Measurements from ENCODE around the gene TAS2R13. TPM values are rescaled to one million over a fixed set of nuclear protein-coding genes. Genes with fewer than 3 reads are reported as not detected.

Gene TAS2R13
- total RNA-seq, 1 donor from 2014 or later = 1.3 TPM

DNA sequence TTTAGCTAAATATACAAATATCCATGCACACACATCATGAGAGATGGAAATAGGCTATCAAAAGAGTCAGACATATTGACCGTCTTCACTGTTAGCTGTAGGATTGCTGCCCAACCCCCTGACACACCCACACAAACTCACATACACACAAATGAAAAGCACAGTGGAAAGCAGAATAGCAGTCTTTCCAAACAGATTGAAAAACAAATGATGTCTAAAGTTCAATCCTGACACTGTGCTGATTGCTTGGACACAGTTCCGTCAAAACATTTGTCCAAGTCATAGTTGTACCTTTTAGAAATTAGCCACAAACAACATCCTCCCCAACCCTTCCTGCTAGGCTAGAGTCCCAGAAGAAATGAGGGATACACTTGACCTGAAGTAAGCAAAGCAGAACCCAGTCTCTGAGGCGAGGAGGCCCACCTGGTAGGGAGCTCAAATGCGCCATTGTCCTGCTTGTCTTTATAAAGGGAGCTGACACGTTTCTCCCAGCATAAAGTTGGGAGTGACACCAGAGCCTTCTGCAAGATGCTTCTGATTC is 19.5 kb upstream of the TAS2R13 start, which contains the start of gene PRH2:
Gene PRH2 (plus strand): TSS at position 491 of the 541 bp plus-strand sequence. CDS start 38 bp downstream, at position 529.
- Mint-ChIP-seq H3K27ac (no peak within 1 kb of the TSS), H3K9me3 (peaks cover 6% of the 10 kb centered on the region), H3K27me3 (no peaks in the 10 kb centered on the region), H3K4me1 (ENCODE audit: unreplicated experiment) (no peaks in the 10 kb centered on the region), H3K4me3 (no peak within 1 kb of the TSS), H3K36me3 (peaks cover 22% of the 10 kb centered on the region)
- no peak for DNase-seq (ENCODE audit: extremely low spot score, unreplicated experiment)
- TF ChIP-seq, protein P1, sequence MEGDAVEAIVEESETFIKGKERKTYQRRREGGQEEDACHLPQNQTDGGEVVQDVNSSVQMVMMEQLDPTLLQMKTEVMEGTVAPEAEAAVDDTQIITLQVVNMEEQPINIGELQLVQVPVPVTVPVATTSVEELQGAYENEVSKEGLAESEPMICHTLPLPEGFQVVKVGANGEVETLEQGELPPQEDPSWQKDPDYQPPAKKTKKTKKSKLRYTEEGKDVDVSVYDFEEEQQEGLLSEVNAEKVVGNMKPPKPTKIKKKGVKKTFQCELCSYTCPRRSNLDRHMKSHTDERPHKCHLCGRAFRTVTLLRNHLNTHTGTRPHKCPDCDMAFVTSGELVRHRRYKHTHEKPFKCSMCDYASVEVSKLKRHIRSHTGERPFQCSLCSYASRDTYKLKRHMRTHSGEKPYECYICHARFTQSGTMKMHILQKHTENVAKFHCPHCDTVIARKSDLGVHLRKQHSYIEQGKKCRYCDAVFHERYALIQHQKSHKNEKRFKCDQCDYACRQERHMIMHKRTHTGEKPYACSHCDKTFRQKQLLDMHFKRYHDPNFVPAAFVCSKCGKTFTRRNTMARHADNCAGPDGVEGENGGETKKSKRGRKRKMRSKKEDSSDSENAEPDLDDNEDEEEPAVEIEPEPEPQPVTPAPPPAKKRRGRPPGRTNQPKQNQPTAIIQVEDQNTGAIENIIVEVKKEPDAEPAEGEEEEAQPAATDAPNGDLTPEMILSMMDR (conservative IDR thresholded peaks at IDR 0.05) = no peak

DNA sequence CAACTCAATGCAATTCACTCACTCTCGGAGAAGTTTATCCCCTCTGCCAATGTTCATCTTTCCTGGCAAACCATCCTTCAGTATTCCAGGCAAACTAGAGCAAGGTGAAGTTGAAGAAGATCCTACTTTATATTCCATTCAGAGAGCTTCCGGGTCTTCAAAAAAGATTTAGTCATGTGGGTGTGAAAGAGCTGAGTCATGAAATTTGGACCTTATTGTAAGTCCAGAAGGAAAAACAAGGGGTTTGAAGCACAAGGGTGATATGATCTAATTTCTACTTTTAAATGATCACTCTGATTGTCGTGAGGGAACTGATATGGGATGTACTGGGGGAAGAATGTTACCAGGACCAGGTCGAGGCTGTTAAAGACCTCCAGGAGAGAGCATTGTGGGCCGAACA is 16.9 kb upstream of the TAS2R13 start:
- H3K27ac Mint-ChIP-seq = no peak overlapping the region
- no peaks in the 10 kb centered on the region for H3K27me3 Mint-ChIP-seq
- H3K9me3 Mint-ChIP-seq = peaks cover 6% of the 10 kb centered on the region
- H3K4me3 Mint-ChIP-seq = no peak overlapping the region
- H3K4me1 Mint-ChIP-seq (ENCODE audit: unreplicated experiment) = no peaks in the 10 kb centered on the region
- TF ChIP-seq, protein P1 (conservative IDR thresholded peaks at IDR 0.05) = no peak
- H3K36me3 Mint-ChIP-seq = peaks cover 18% of the 10 kb centered on the region
- DNase-seq (ENCODE audit: extremely low spot score, unreplicated experiment) = no peak

GRCh38 chr12:10919809-10920208 is 10.4 kb upstream of the TAS2R13 start:
- Mint-ChIP-seq H3K4me1 (ENCODE audit: unreplicated experiment) (no peaks in the 10 kb centered on the region), H3K4me3 (no peak overlapping the region), H3K27me3 (no peaks in the 10 kb centered on the region), H3K27ac (no peak overlapping the region), H3K36me3 (peaks cover 14% of the 10 kb centered on the region), H3K9me3 (peaks cover 1% of the 10 kb centered on the region)
- DNase-seq (ENCODE audit: extremely low spot score, unreplicated experiment) = no peak
- TF ChIP-seq, protein P1 (conservative IDR thresholded peaks at IDR 0.05) = no peak

GRCh38 chr12:10910380-10910779 is 1.0 kb upstream of the TAS2R13 start:
- Mint-ChIP-seq H3K4me3 (no peak overlapping the region), H3K36me3 (peaks cover 21% of the 10 kb centered on the region), H3K9me3 (no peaks in the 10 kb centered on the region), H3K4me1 (ENCODE audit: unreplicated experiment) (no peaks in the 10 kb centered on the region), H3K27ac (no peak overlapping the region), H3K27me3 (no peaks in the 10 kb centered on the region)
- TF ChIP-seq, protein P1 (conservative IDR thresholded peaks at IDR 0.05) = no peak
- no peak for DNase-seq (ENCODE audit: extremely low spot score, unreplicated experiment)

- no peak for DNase-seq (ENCODE audit: extremely low spot score, unreplicated experiment)
- Mint-ChIP-seq H3K4me1 (ENCODE audit: unreplicated experiment) (no peaks in the 10 kb centered on the region), H3K27ac (no peak overlapping the region), H3K9me3 (peaks cover 14% of the 10 kb centered on the region), H3K36me3 (peaks cover 46% of the 10 kb centered on the region), H3K4me3 (no peak overlapping the region), H3K27me3 (no peaks in the 10 kb centered on the region)
- TF ChIP-seq, protein P1 (conservative IDR thresholded peaks at IDR 0.05) = no peak
Observed at GRCh38 chr12:10904686-10905085, 4.7 kb downstream of the TAS2R13 start.
